ENCODE measurements around the gene SLC17A7.

The SLC17A7 gene

GRCh38 chr19:49425922-49426592 lies 15.3 kb downstream of the SLC17A7 start:
- peak; percentile 33 for DNase-seq

DNA sequence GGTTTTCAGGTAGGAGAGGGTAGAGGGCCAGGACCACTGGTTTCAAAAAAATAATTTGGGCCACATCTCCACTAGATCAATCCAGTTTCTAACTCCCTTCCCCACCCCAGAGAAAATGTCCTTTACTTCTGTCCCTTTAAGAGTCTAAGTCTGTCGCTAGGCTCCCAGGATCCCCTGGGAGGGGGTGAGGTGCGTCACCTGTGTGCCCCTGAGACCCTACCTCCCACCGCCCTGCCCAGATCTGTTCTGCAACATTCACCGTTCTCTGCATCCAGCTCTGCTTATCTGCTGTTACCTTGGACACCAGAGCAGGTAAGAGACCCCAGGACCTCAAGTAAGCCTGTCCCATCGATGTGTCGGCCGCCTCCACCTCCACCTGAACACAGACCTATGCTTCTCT lies 16.1 kb downstream of the SLC17A7 start, which contains the start of gene GFY:
Gene GFY, plus strand, starts transcription at position 211 of the 400 bp plus-strand sequence. CDS start 1,043 bp downstream, outside the sequence.
- DNase-seq: no peak

DNA sequence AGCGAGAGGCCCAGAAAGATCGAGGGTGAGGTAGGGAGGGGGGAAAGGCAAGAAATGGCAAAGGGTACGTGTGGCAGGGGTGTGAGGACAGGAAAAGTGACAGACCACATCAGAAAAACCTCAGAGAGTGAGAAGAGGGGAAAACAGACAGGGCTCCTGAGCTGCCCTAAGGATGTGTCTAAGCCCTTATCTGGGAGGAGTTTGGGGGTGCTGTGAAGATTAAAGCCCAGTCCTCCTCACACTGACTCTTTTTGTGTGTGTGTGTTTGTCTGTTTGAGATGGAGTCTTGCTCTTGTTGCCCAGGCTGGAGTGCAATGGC lies 17.4 kb downstream of the SLC17A7 start:
- no peak for DNase-seq

- no peak for DNase-seq
Observed at GRCh38 chr19:49423071-49423984, 18.0 kb downstream of the SLC17A7 start, which contains the start of gene PTH2. Gene PTH2, minus strand, starts transcription at chr19:49423441. Its CDS starts 102 bp downstream, at chr19:49423339.

DNA sequence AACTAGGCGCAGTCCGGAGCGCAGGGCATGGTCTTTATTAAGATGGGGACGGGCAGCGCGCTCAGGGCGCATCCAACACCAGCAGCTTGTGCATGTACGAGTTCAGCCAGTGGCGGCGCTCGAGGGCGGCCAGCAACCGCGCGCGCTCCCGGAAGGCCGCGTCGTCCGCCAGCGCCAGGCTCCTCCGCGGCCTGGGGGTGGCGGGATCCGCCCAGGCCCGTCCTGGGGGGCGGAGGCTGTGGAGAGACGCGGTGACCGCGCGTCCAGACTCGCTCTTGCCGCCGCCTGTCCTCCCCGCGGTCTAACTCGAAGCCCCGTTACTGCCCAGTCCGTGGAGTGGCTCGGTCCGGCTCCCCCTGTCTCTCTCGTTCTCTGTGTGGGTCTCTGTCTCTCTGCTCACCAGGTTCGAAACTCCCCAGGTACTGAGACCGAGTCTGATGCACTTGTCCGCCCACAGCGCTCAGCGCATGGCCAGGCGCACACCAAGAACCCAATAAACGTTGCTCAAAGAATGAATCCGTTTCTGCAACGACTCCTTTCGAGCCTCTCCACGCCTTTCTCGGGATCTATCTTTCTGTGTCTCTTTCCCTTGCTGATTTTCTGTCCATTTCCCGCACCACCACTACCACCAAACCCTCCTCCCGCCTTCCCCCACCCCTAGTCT lies 18.8 kb downstream of the SLC17A7 start:
- DNase-seq: peak; percentile 35

- DNase-seq: no peak
Observed at GRCh38 chr19:49421878-49422202, 19.5 kb downstream of the SLC17A7 start.

GRCh38 chr19:49421039-49421877 lies 20.1 kb downstream of the SLC17A7 start:
- DNase-seq: peak; percentile 34

DNA sequence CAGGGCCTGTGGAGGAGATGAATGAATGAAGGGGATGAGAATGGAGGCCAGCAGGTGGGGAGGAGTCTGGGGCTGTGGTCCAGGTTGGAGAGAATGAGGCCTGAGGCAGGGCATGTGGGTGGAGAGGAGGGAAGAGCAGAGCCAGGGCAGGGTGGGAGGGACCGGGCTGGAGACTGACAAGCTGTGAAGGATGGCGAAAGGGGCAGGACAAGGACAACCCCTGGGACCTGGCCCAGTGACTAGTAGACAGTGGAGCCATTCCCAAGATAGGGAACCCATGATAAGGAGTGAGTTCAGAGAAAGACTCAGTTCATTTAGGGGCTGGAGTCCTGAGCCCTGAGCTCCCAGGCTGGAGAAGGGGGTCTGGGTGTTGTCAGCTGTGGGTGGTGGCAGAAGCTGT lies 21.1 kb downstream of the SLC17A7 start:
- no peak for DNase-seq

GRCh38 chr19:49419173-49419572 lies 22.2 kb downstream of the SLC17A7 start:
- no peak for DNase-seq

DNA sequence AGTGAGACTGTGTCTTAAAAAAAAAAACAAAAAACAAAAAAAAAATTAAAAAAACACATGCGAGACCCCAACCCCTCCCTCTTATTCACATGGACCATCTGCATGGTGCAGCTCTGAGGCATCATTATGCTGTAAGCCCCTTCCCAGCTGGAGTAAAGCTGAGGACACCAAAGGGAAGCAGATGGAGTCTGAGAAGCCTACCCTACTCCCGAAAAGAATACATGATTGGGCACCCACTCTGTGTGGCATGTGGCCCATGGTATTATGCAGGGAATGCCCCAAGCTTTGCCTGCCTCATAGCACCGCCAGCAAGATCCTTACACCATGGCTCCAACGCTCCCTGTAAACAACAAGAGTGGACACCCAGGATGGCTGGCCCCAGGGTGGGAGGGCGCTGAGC lies 22.8 kb downstream of the SLC17A7 start:
- DNase-seq: no peak

DNA sequence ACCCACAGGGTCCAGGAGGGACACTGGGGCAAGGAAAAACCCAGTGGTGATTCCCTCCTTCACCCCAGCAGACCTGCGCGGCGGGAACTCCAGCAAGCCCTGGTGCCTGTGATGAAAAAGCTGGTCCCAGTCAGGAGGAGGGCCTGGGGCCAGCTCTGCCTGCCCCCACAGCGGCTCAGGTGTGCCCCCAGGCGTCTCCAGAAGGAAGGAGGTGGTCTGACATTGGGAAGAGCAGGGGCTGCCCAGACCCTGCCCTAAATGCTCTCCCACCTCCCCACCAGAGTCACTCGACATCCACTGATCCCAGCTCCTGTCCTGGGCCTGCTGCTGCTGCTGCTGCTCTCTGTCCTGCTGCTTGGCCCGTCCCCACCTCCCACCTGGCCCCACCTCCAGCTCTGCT lies 24.2 kb downstream of the SLC17A7 start:
- DNase-seq: no peak

DNA sequence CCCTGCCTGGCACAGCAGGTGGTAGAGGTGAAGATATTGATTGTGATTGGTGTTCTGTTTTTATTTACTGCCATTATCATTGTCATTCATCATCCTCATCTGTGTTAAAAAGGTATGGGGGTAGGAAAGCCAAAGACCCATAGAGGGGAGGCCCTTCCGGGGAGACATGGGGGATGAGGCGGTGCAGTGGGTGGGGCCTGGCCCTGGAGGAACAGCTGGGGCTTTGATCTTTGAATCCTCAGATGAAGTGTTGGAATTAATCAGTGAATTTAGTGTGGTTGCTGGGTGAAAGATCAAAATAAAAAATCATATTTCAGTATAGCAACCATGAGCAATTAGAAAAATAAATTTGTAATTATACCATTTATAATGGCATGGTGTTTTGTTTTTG lies 25.5 kb downstream of the SLC17A7 start:
- DNase-seq: no peak

DNA sequence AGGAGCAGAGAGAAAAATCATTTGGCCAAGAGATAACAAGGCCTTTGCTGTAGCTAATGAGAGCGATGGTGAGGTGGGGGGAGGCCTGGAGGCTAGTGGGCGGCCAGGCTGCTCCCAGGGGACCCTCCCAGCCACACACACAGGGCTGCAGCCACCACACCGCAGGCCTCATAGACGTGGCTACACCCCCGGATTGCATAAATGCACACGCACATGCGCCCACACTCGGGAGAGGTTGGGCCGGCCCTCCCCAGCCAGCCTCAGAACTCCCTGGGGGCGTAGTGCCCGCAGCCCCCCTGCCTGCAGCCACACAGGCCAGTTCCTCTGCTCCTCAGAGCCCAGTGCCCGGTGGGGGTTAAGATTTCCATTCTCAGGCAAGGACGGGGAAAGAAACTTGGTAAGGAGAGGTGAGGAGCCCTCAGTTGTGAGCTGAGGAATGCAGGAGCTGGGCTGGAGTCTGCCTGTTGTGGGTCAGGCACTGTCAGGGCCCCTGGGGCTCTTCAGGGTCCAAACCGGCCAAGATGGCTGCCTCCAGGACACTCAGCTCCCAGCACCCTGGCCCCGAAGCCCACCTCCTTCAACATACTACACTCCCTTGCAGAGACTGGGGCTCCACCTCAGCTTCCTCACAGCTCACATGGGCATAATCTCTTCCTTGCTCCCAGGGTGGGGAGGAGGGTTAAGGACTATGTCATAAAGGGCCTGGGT lies 26.1 kb downstream of the SLC17A7 start:
- DNase-seq: no peak

- no peak for DNase-seq
Observed at GRCh38 chr19:49414256-49414655, 27.1 kb downstream of the SLC17A7 start.

- DNase-seq: no peak
Observed at GRCh38 chr19:49413348-49413747, 28.0 kb downstream of the SLC17A7 start.

GRCh38 chr19:49411681-49412326 lies 29.5 kb downstream of the SLC17A7 start:
- DNase-seq: no peak

GRCh38 chr19:49409441-49410029 lies 31.8 kb downstream of the SLC17A7 start:
- DNase-seq: peak; percentile 24

GRCh38 chr19:49408816-49409440 lies 32.4 kb downstream of the SLC17A7 start:
- no peak for DNase-seq

GRCh38 chr19:49407482-49408015 lies 33.8 kb downstream of the SLC17A7 start:
- DNase-seq: no peak

DNA sequence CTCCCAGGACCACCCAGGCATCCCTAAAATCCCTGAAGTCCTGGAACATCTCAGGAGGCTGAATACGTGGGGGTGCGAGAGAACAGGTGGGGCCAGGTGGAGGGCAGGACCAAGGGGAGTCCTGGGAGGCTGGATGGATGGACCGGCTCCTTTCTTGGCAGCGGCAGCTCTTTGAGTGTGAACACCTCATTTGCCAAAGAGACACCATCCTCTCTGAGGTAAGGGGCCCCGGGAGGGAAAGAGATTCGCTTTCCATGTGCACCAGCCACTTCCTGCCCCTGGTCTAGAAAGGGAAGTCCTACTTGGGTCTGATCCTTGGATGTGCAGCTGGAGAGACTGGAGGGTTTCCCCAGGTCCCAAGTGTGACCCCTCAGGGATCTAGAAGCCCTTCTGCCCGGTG lies 34.2 kb downstream of the SLC17A7 start:
- no peak for DNase-seq

All from stimulated activated CD4-positive, alpha-beta T cell treated with anti-CD3 and anti-CD28 coated beads, Interleukin-4, amount 100 ng/mL, for 24 hours (primary cell).